Measurements from ENCODE around the gene STRAP.
"Not testable (repeated sequence)": the region's sequence is repeated elsewhere in the genome, so short reads cannot be mapped to it uniquely, and the experiment has no call there.

Gene STRAP

DNA sequence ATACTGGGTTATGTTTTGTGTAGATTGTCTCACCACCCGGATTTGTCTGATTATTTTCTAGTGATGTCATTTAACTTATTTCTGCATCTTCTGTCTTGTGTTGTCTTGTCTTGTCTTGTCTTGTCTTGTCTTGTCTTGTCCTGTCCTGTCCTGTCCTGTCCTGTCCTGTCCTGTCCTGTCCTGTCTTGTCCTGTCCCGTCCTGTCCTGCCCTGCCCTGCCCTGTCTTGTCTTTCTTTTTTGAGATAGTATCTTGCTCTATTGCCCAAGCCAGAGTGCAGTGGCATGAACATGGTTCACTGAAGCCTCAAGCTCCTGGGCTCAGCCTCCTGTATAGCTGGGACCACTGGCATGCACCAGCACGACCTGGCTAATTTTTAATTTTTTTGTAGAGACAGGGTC lies 54.6 kb downstream of the STRAP start:
- Histone ChIP-seq H3K9ac (ENCODE audit: low read length) (no peak overlapping the region), H3K36me3 (ENCODE audit: control insufficient read depth, insufficient read depth, low read length) (no peaks in the 10 kb centered on the region), H3K4me3 (ENCODE audit: low read length) (no peak overlapping the region), H3K27ac (ENCODE audit: low read depth, low read length) (no peak overlapping the region), H3K4me1 (ENCODE audit: control insufficient read depth, insufficient read depth, low read length) (no peaks in the 10 kb centered on the region), H3K27me3 (ENCODE audit: control insufficient read depth, insufficient read depth, low read length) (no peaks in the 10 kb centered on the region)

DNA sequence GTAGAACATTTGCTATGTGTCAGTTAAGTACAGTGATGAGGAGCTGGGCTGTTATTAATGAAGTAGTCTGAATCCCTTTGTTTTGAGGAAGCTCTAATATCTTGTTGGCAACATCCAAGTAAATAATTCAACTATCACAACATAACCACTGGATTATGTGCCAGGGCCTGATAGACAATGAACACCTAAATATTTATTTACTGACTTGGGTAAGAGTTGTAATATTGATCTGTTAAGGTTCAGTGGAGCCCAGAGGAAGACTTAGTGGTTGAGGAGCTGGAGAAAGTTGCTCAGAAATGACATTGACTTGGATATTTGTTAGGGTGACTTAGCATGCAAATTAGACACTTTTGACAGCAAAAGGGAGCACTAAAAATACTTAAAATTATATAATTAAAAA lies 55.7 kb downstream of the STRAP start:
- H3K4me3 ChIP-seq (ENCODE audit: low read length): no peak overlapping the region
- H3K4me1 ChIP-seq (ENCODE audit: control insufficient read depth, insufficient read depth, low read length): no peaks in the 10 kb centered on the region
- no peak overlapping the region for H3K27ac ChIP-seq (ENCODE audit: low read depth, low read length)
- H3K27me3 ChIP-seq (ENCODE audit: control insufficient read depth, insufficient read depth, low read length): no peaks in the 10 kb centered on the region
- no peaks in the 10 kb centered on the region for H3K36me3 ChIP-seq (ENCODE audit: control insufficient read depth, insufficient read depth, low read length)
- H3K9ac ChIP-seq (ENCODE audit: low read length): no peak overlapping the region

DNA sequence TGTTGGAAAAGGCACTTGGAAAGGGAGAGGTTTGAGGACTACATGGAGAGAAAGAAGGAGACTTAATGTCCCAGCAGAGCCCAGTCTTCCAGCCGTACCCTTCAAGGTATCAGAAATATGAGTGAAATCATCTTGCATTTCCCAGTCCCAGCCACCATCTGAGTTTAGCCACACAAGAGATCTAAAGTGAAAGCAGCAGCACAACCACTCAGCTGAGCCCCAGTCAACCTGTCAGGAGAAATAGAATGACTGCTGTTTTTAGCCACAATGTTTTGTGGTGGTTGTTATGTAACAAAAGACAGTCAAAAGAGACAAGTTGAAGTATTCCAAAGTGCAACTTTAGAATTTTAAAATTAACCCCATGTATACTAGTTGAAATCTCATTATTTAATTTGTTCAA lies 56.9 kb downstream of the STRAP start:
- Histone ChIP-seq H3K27me3 (ENCODE audit: control insufficient read depth, insufficient read depth, low read length) (no peaks in the 10 kb centered on the region), H3K36me3 (ENCODE audit: control insufficient read depth, insufficient read depth, low read length) (no peaks in the 10 kb centered on the region), H3K4me1 (ENCODE audit: control insufficient read depth, insufficient read depth, low read length) (no peaks in the 10 kb centered on the region), H3K9ac (ENCODE audit: low read length) (no peak overlapping the region), H3K27ac (ENCODE audit: low read depth, low read length) (no peak overlapping the region), H3K4me3 (ENCODE audit: low read length) (no peak overlapping the region)

DNA sequence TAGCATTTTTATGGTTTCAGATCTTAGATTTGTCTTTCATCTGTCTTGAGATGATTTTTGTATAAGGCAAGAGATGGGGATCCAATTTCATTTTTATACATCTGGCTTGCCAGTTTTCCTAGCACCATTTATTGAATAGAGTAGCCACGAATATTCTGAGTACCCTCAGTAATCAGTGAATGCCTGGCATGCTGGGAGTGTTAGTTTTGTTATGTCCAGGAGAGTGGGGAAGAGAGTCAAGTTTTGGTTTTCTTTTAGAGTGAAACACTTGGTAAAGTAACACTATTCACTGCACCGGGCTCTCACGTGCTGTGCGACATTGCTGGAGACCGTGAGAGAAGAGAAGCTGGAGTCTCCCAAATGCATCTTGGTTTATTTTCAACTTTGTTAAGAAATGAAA lies 60.3 kb downstream of the STRAP start:
- H3K4me3 ChIP-seq (ENCODE audit: low read length): no peak overlapping the region
- H3K9ac ChIP-seq (ENCODE audit: low read length): no peak overlapping the region
- no peak overlapping the region for H3K27ac ChIP-seq (ENCODE audit: low read depth, low read length)
- no peaks in the 10 kb centered on the region for H3K36me3 ChIP-seq (ENCODE audit: control insufficient read depth, insufficient read depth, low read length)
- H3K27me3 ChIP-seq (ENCODE audit: control insufficient read depth, insufficient read depth, low read length): no peaks in the 10 kb centered on the region
- no peaks in the 10 kb centered on the region for H3K4me1 ChIP-seq (ENCODE audit: control insufficient read depth, insufficient read depth, low read length)

DNA sequence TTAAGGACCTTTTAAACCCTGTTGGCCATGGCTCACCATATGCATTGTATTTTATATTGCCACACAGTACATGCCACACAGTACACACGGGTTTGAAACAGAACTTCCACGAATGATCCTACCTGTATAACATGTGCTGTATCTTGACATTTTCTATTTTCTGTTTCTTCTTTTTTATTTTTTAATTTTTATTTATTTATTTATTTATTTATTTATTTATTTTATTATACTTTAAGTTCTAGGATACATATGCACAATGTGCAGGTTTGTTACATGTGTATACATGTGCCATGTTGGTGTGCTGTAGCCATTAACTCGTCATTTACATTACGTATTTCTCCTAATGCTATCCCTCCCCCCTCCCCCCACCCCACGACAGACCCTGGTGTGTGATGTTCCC lies 61.3 kb downstream of the STRAP start:
- H3K4me3 ChIP-seq (ENCODE audit: low read length); H3K4me1 ChIP-seq (ENCODE audit: control insufficient read depth, insufficient read depth, low read length); H3K27me3 ChIP-seq (ENCODE audit: control insufficient read depth, insufficient read depth, low read length); H3K36me3 ChIP-seq (ENCODE audit: control insufficient read depth, insufficient read depth, low read length); H3K27ac ChIP-seq (ENCODE audit: low read depth, low read length); H3K9ac ChIP-seq (ENCODE audit: low read length): not testable (repeated sequence)

DNA sequence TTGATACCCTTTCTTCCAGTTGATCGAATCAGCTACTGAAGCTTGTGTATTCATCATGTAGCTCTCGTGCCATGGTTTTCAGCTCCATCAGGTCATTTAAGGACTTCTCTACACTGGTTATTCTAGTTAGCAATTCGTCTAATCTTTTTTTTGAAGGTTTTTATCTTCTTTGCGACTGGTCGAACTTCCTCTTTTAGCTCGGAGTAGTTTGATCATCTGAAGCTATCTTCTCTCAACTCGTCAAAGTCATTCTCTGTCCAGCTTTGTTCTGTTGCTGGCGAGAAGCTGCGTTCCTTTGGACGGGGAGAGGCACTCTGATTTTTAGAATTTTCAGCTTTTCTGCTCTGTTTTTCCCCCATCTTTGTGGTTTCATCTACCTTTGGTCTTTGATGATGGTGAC lies 66.3 kb downstream of the STRAP start:
- not testable (repeated sequence) for H3K4me1 ChIP-seq (ENCODE audit: control insufficient read depth, insufficient read depth, low read length); H3K36me3 ChIP-seq (ENCODE audit: control insufficient read depth, insufficient read depth, low read length); H3K4me3 ChIP-seq (ENCODE audit: low read length); H3K27ac ChIP-seq (ENCODE audit: low read depth, low read length); H3K27me3 ChIP-seq (ENCODE audit: control insufficient read depth, insufficient read depth, low read length); H3K9ac ChIP-seq (ENCODE audit: low read length)
